ENCODE data around the gene NOXA1. TPM values are rescaled to one million over a fixed set of nuclear protein-coding genes. Genes with fewer than 3 reads are reported as not detected.
A peak's percentile ranks its signal among the peaks of the same experiment; 100 is the strongest.

NOXA1 gene
- total RNA-seq, 3 donors from 2014 or later: 2.9 to 13.8 (median 4.6) TPM

- Histone ChIP-seq H3K36me3 (no peaks in the 10 kb centered on the region), H3K27ac (no peak overlapping the region), H3K9me3 (no peaks in the 10 kb centered on the region), H3K4me1 (no peaks in the 10 kb centered on the region), H3K4me3 (peak overlapping the region in 1 of 3 donors; percentile 15), H3K27me3 (no peaks in the 10 kb centered on the region)
- intact Hi-C loops (cut with DNase I; ENCODE audit: low total_unique reads): no loop called here
- DNase-seq (ENCODE audit: low spot score in 2 of 2): no peak
- TF ChIP-seq CTCF (IDR thresholded peaks at IDR 0.05) (no peak), POLR2AphosphoS5 (IDR thresholded peaks at IDR 0.05) (no peak), POLR2A (IDR thresholded peaks at IDR 0.05) (no peak)
These were observed 39.3 kb downstream of the NOXA1 start for GRCh38 chr9:137462396-137462985.

- no peak for DNase-seq (ENCODE audit: low spot score in 2 of 2)
- no peaks in the 10 kb centered on the region for H3K36me3 ChIP-seq
- intact Hi-C loops (cut with DNase I; ENCODE audit: low total_unique reads): no loop called here
These were observed 40.1 kb downstream of the NOXA1 start for GRCh38 chr9:137462986-137463930.

GRCh38 chr9:137463931-137464290 is 40.7 kb downstream of the NOXA1 start:
- Histone ChIP-seq H3K4me1 (no peaks in the 10 kb centered on the region), H3K27me3 (no peaks in the 10 kb centered on the region), H3K36me3 (no peaks in the 10 kb centered on the region), H3K27ac (no peak overlapping the region), H3K4me3 (no peak overlapping the region), H3K9me3 (no peaks in the 10 kb centered on the region)
- intact Hi-C loops (cut with DNase I; ENCODE audit: low total_unique reads): no loop called here
- no peak for DNase-seq (ENCODE audit: low spot score in 2 of 2)
- TF ChIP-seq POLR2AphosphoS5 (IDR thresholded peaks at IDR 0.05): no peak
- TF ChIP-seq CTCF (IDR thresholded peaks at IDR 0.05): no peak
- TF ChIP-seq POLR2A (IDR thresholded peaks at IDR 0.05): no peak

More at GRCh38 chr9:137462986-137463930, 40.1 kb downstream of the NOXA1 start:
- H3K4me1 ChIP-seq: no peaks in the 10 kb centered on the region
- H3K4me3 ChIP-seq: no peak overlapping the region
- TF ChIP-seq CTCF (IDR thresholded peaks at IDR 0.05) (no peak), POLR2AphosphoS5 (IDR thresholded peaks at IDR 0.05) (no peak), POLR2A (IDR thresholded peaks at IDR 0.05) (no peak)
- H3K9me3 ChIP-seq: no peaks in the 10 kb centered on the region
- H3K27me3 ChIP-seq: no peaks in the 10 kb centered on the region
- no peak overlapping the region for H3K27ac ChIP-seq

- TF ChIP-seq CTCF (IDR thresholded peaks at IDR 0.05) (no peak), POLR2A (IDR thresholded peaks at IDR 0.05) (no peak), POLR2AphosphoS5 (IDR thresholded peaks at IDR 0.05) (no peak)
- DNase-seq (ENCODE audit: low spot score in 2 of 2): no peak
- H3K4me3 ChIP-seq: no peak overlapping the region
- intact Hi-C loops (cut with DNase I; ENCODE audit: low total_unique reads): no loop called here
- H3K27ac ChIP-seq: no peak overlapping the region
- H3K36me3 ChIP-seq: no peaks in the 10 kb centered on the region
- H3K27me3 ChIP-seq: no peaks in the 10 kb centered on the region
- no peaks in the 10 kb centered on the region for H3K9me3 ChIP-seq
- no peaks in the 10 kb centered on the region for H3K4me1 ChIP-seq
These were observed 41.3 kb downstream of the NOXA1 start for GRCh38 chr9:137464291-137464999.
